ENCODE measurements around the gene XKR7. TPM values are rescaled to one million over a fixed set of nuclear protein-coding genes. Genes with fewer than 3 reads are reported as not detected.

The XKR7 gene
- total RNA-seq, 2 experiments from 2014 or later = not detected

GRCh38 chr20:31984981-31985471, 17.1 kb downstream of the XKR7 start:
- H3K4me3 Mint-ChIP-seq = no peak overlapping the region
- no peaks in the 10 kb centered on the region for H3K9me3 Mint-ChIP-seq
- DNase-seq (no peak), ATAC-seq (no peak)
- H3K27me3 Mint-ChIP-seq = peaks cover 4% of the 10 kb centered on the region
- H3K36me3 Mint-ChIP-seq (ENCODE audit: low read depth) = no peaks in the 10 kb centered on the region
- CTCF ChIA-PET = no interaction called here
- POLR2A ChIA-PET = no interaction called here
- no peak overlapping the region for H3K27ac Mint-ChIP-seq
- intact Hi-C loops (cut with micrococcal nuclease) = no loop called here
- H3K4me1 Mint-ChIP-seq (ENCODE audit: low read depth) = peaks cover 5% of the 10 kb centered on the region
- TF ChIP-seq CTCF (IDR thresholded peaks at IDR 0.05) = no peak

- no peak for TF ChIP-seq CTCF (IDR thresholded peaks at IDR 0.05)
- intact Hi-C loops (cut with micrococcal nuclease) = no loop called here
- Mint-ChIP-seq H3K27me3 (no peaks in the 10 kb centered on the region), H3K4me1 (ENCODE audit: low read depth) (peaks cover 5% of the 10 kb centered on the region), H3K4me3 (no peak overlapping the region), H3K27ac (no peak overlapping the region), H3K9me3 (no peaks in the 10 kb centered on the region), H3K36me3 (ENCODE audit: low read depth) (no peaks in the 10 kb centered on the region)
- DNase-seq = no peak
- ChIA-PET CTCF (no interaction called here), POLR2A (no interaction called here)
- no peak for ATAC-seq
Measured at GRCh38 chr20:31987744-31988143, 19.8 kb downstream of the XKR7 start.

GRCh38 chr20:31988430-31989015, 20.6 kb downstream of the XKR7 start:
- ATAC-seq (peak; percentile 86), DNase-seq (peak; percentile 41)
- Mint-ChIP-seq H3K9me3 (no peaks in the 10 kb centered on the region), H3K36me3 (ENCODE audit: low read depth) (no peaks in the 10 kb centered on the region), H3K4me3 (no peak overlapping the region), H3K27me3 (peaks cover 6% of the 10 kb centered on the region), H3K27ac (no peak overlapping the region), H3K4me1 (ENCODE audit: low read depth) (peaks cover 5% of the 10 kb centered on the region)
- ChIA-PET CTCF (no interaction called here), POLR2A (no interaction called here)
- intact Hi-C loops (cut with micrococcal nuclease) = no loop called here
- TF ChIP-seq CTCF (IDR thresholded peaks at IDR 0.05) = no peak

- POLR2A ChIA-PET = no interaction called here
- Mint-ChIP-seq H3K27me3 (peaks cover 12% of the 10 kb centered on the region), H3K4me3 (no peak overlapping the region), H3K36me3 (ENCODE audit: low read depth) (no peaks in the 10 kb centered on the region), H3K4me1 (ENCODE audit: low read depth) (peaks cover 5% of the 10 kb centered on the region), H3K9me3 (no peaks in the 10 kb centered on the region), H3K27ac (no peak overlapping the region)
- CTCF ChIA-PET = no interaction called here
- ATAC-seq (no peak), DNase-seq (no peak)
- intact Hi-C loops (cut with micrococcal nuclease) = no loop called here
- no peak for TF ChIP-seq CTCF (IDR thresholded peaks at IDR 0.05)
Measured at GRCh38 chr20:31989030-31989645, 21.2 kb downstream of the XKR7 start.

GRCh38 chr20:31990641-31991338, 22.8 kb downstream of the XKR7 start:
- Mint-ChIP-seq H3K4me3 (no peak overlapping the region), H3K4me1 (ENCODE audit: low read depth) (peaks cover 5% of the 10 kb centered on the region), H3K27me3 (peaks cover 18% of the 10 kb centered on the region), H3K36me3 (ENCODE audit: low read depth) (no peaks in the 10 kb centered on the region), H3K27ac (no peak overlapping the region), H3K9me3 (no peaks in the 10 kb centered on the region)
- intact Hi-C loops (cut with micrococcal nuclease) = no loop called here
- no peak for TF ChIP-seq CTCF (IDR thresholded peaks at IDR 0.05)
- DNase-seq (no peak), ATAC-seq (no peak)
- ChIA-PET POLR2A (interaction anchor here (0.7 kb wide), 1 partner anchor 14 kb away, joined by 3 read pairs; no protein-coding TSS in a partner anchor), CTCF (interaction anchor here (1.1 to 1.2 kb wide), 2 partner anchors 39 to 138 kb away, joined by 3 read pairs; partner anchors contain the start of gene PDRG1)
